HEK293 (cell line): ENCODE data around the gene CEP20.

Source experiments
- CTCF ChIP-seq: fragments of 450-650 bp; formaldehyde crosslinking; IDR thresholded peaks from 2 replicates; pipeline ENCODE4 v1.5.1; 2016; ENCODE audit warnings: missing biosample characterization, missing genetic modification characterization
- REST ChIP-seq: fragments of 450-650 bp; formaldehyde crosslinking; IDR thresholded peaks from 2 replicates; pipeline ENCODE4 v1.5.1; 2016; ENCODE audit warnings: missing biosample characterization, missing genetic modification characterization
- ZNF404 ChIP-seq: fragments of 450-650 bp; formaldehyde crosslinking; IDR thresholded peaks from 2 replicates; pipeline ENCODE4 v1.5.1; 2017; ENCODE audit warnings: missing biosample characterization, missing genetic modification characterization
- ZNF530 ChIP-seq: fragments of 450-650 bp; formaldehyde crosslinking; IDR thresholded peaks from 2 replicates; pipeline ENCODE4 v1.5.1; 2016; ENCODE audit warnings: low read depth, missing biosample characterization, missing genetic modification characterization

- TF ChIP-seq CTCF (tag by site-specific recombination) (no peak), ZNF530 (tag by site-specific recombination) (no peak), REST (tag by site-specific recombination) (no peak), ZNF404 (tag by site-specific recombination) (no peak)
Measured at GRCh38 chr16:15861996-15862395, 26.4 kb downstream of the CEP20 start.
